Ureter (tissue), 1 donor: ENCODE measurements around the gene CCT2. TPM values are rescaled to one million over a fixed set of nuclear protein-coding genes. Genes with fewer than 3 reads are reported as not detected.
"Not testable (repeated sequence)": the region's sequence is repeated elsewhere in the genome, so short reads cannot be mapped to it uniquely, and the experiment has no call there.

Experiments used
- DNase-seq: peaks from one replicate; pipeline ENCODE4 v3.0.0-alpha.2; 2020; ENCODE audit warnings: low spot score
- total RNA-seq: library from RNA; stranded (reverse); gene quantifications from one replicate; pipeline ENCODE4 v1.2.4, GENCODE V29; 2023
- donor health status: DM: yes; HTN: yes; CAD: no.

Gene CCT2
- total RNA-seq, 1 donor from 2014 or later: 132 TPM

GRCh38 chr12:69588527-69588926 lies 3.3 kb downstream of the CCT2 start:
- no peak for DNase-seq

DNA sequence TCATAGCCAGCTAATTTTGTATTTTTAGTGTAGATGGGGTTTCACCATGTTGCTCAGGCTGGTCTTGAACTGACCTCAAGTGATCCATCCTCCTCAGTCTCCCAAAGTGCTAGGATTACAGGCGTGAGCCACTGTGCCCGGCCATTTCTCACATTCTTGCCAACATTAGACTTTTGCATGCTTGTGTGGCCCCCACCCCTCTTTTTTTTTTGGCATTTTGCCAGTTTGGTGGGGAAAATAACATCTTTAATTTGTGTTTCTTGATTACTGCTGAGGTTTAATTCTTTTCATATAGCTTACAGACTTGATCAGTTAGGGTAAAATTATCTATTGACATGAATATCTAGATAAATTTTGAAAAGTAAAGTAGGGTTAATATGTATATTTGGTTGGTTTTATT lies 3.8 kb downstream of the CCT2 start:
- DNase-seq: no peak

DNA sequence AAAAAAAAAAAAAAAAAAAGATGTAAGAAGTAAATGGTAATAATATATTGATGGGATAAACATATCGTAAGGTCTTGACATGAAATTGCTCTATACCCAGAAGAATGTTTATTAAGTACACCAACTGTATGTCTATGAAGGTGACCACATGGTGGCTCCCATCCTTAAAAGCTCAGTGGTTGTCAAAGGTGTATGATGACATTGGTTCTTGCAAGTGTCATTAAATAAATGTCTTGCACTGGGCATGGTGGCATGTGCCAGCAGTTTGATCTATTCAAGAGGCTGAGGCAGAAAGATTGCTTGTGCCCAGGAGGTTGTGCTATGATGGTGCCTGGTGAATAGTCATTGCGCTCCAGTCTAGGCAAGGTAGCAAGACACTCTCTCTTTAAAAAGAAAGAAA lies 10.4 kb downstream of the CCT2 start:
- no peak for DNase-seq

- no peak for DNase-seq
Observed at GRCh38 chr12:69598174-69598753, 13.0 kb downstream of the CCT2 start.

DNA sequence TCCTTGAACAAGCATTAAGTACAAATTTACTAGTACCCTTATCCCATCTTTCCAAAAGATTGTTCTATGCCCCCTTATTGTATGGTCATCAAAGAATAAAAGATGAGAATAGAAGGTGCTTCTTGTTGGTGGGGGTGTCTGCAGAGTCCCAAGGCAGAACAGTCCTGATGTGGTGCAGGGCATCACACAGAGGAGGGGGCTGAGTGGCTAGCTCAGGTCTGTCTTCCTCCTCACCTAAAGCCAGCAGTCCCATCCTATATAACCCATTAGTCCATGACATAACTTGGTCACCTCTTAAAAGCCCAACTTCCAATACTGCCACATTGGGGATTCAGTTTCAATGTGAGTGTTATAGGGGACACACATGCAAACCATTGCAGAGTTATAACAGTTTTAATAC lies 15.5 kb downstream of the CCT2 start:
- DNase-seq: no peak

DNA sequence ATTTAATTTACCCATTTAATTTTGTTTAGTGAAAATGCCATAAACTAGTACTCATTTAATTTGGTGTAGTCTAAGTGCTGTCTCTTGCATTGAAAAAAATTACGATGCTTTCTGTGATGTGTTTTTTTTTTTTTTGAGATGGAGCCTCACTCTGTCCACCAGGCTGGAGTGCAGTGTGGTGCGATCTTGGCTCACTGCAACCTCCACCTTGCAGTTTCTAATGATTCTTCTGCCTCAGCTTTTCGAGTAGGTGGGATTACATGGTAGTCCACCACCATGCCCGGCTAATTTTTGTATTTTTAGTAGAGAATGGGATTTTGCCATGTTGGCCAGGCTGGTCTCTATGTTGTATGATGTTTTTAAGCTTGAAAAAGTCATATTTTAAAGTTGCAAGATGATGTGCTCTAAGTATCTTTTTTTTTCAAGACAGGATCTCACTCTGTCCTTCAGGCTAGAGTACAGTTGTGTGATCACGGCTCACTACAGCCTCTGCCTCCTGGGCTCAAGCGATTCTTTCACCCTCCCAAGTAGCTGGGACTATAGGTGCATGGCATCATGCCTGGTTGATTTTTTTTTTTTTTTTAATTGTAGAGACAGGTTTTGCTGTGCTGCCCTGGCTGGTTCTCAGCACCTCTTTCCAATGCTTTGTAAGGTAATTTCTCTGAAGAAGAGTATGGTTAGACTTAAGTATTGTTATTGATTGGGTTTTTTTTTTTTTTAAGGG lies 16.9 kb downstream of the CCT2 start:
- DNase-seq: no peak

- DNase-seq: no peak
Observed at GRCh38 chr12:69602954-69603353, 17.7 kb downstream of the CCT2 start.

DNA sequence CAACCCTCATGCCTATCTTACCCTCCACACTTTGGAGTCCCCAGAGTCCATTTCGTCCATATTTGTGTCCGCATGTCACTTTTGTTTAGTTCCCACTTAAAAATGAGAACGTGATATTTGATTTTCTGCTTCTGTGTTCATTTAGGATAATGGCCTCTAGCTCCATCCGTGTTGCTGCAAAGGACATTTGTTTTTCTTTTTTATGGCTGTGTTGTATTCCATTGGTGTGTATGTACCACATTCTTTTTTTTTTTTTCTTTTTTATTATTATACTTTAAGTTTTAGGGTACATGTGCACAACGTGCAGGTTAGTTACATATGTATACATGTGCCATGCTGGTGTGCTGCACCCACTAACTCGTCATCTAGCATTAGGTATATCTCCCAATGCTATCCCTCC lies 18.3 kb downstream of the CCT2 start:
- DNase-seq: not testable (repeated sequence)

DNA sequence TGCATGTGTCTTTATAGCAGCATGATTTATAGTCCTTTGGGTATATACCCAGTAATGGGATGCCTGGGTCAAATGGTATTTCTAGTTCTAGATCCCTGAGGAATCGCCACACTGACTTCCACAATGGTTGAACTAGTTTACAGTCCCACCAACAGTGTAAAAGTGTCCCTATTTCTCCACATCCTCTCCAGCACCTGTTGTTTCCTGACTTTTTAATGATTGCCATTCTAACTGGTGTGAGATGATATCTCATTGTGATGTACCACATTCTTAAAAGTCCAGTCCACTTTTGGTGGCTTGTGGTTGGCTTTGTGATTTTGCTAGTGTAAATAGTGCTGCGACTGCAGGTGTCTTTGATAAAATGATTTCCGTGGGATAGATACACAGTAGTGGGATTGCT lies 19.0 kb downstream of the CCT2 start:
- not testable (repeated sequence) for DNase-seq

GRCh38 chr12:69608114-69608513 lies 22.9 kb downstream of the CCT2 start:
- no peak for DNase-seq

- no peak for DNase-seq
Observed at GRCh38 chr12:69610126-69610525, 24.9 kb downstream of the CCT2 start.

GRCh38 chr12:69610729-69611128 lies 25.5 kb downstream of the CCT2 start, which contains the start of gene LRRC10:
LRRC10 (minus strand) TSS chr12:69610907; CDS start chr12:69610838, 69 bp downstream.
- DNase-seq: no peak

GRCh38 chr12:69613351-69613750 lies 28.1 kb downstream of the CCT2 start:
- DNase-seq: no peak

GRCh38 chr12:69616025-69616424 lies 30.8 kb downstream of the CCT2 start:
- DNase-seq: no peak

GRCh38 chr12:69619050-69619449 lies 33.8 kb downstream of the CCT2 start:
- DNase-seq: no peak

DNA sequence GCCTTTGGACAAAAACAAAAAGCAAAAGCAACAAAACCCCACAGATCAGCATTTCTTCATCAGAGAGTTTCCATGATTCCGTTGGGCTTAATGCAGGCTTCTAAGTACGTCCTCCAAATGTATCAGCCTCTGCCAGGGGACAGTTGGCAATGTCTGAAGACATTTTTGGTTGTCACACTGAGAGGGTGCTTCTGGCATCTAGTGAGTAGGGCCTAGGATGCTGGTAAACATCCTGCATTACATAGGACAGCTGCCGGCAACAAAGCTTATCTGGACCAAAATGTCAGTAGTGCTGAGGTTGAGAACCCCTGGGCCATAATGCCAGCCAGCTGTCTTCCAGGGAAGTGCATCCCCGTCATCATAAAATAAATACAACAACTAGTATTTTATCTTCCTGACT lies 34.8 kb downstream of the CCT2 start:
- no peak for DNase-seq

GRCh38 chr12:69620921-69621320 lies 35.7 kb downstream of the CCT2 start:
- no peak for DNase-seq

DNA sequence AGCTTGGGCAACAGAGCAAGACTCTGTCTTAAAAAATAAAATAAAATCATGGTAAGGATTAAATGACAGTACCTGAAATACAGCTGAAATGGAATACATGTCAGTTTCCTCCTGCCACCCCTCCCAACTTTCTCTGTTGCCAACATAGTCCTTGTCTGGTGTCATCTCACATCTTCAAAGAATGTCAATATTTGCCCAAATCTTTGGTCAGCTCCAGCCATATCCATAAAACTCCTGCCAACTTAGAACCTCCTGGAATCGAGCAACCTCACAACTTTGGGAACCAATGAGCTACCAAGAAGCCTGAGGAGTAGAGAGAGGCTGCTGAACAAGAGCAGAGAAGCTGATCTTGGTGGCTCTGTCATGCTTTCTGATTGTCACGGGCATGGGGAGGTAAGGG lies 36.3 kb downstream of the CCT2 start:
- no peak for DNase-seq

GRCh38 chr12:69623970-69624369 lies 38.7 kb downstream of the CCT2 start:
- DNase-seq: no peak

- no peak for DNase-seq
Observed at GRCh38 chr12:69627501-69627900, 42.2 kb downstream of the CCT2 start.

- no peak for DNase-seq
Observed at GRCh38 chr12:69630191-69630590, 44.9 kb downstream of the CCT2 start.

DNA sequence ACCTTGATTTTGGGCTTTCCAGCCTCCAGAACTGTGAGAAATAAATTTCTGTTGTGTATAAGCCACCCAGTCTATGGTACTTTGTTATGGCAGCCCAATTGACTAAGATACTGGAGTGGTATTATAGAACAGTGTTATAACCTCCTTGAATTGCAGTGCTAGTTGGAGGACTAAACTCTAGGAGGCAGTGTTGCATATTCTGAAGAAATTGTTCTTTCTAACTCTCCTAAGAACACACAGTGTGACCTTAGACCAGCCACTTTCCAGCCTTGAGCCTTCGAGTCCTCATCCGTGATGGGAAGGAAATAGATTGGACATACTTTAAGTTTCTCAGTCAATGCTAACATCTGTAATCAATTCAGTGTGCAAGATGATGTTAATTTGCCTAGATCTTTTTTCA lies 47.8 kb downstream of the CCT2 start:
- DNase-seq: no peak

GRCh38 chr12:69639400-69640016 lies 54.2 kb downstream of the CCT2 start:
- peak; percentile 56 for DNase-seq
